HFFc6 (cell line): ENCODE data around the gene THAP5. TPM values are rescaled to one million over a fixed set of nuclear protein-coding genes. Genes with fewer than 3 reads are reported as not detected.

ENCODE experiments used
- DNase-seq: peaks from one replicate; pipeline ENCODE4 v3.0.0-alpha.2; 2018
- H3K27ac Mint-ChIP-seq: 2 replicates; pipeline ENCODE4 v1.8.0; 2020; ENCODE audit warnings: mild to moderate bottlenecking, mixed read lengths
- H3K27me3 Mint-ChIP-seq: 2 replicates; pipeline ENCODE4 v1.8.0; 2021; ENCODE audit warnings: mild to moderate bottlenecking, moderate library complexity, mixed read lengths; ENCODE audit not compliant: insufficient read depth
- H3K36me3 Mint-ChIP-seq: 2 replicates; pipeline ENCODE4 v1.8.0; 2021; ENCODE audit warnings: low read depth, mixed read lengths
- H3K4me1 Mint-ChIP-seq: 2 replicates; pipeline ENCODE4 v1.8.0; 2020; ENCODE audit warnings: low read depth, mixed read lengths
- H3K4me3 Mint-ChIP-seq: 2 replicates; pipeline ENCODE4 v1.8.0; 2020; ENCODE audit warnings: mild to moderate bottlenecking, moderate library complexity, mixed read lengths
- H3K9me3 Mint-ChIP-seq: 2 replicates; pipeline ENCODE4 v1.8.0; 2020; ENCODE audit warnings: mild to moderate bottlenecking, mixed read lengths
- total RNA-seq, 6 experiments: library from RNA; stranded (reverse); fragmentation: NEBNext Ultra II Directional; extraction: Animal tissue kit (Norgen Biotek cat#: 25700); gene quantifications; 2 replicates in 1 of 6; 3 replicates in 5 of 6; pipeline ENCODE4 v1.2.3, GENCODE V29; 2021
- TF ChIP-seq, protein P1 (sequence below): fragments of 200-600 bp; sonication (generic); IDR thresholded peaks from 2 replicates; pipeline ENCODE4 v1.5.0; 2021; ENCODE audit warnings: antibody characterized with exemption, mild to moderate bottlenecking

Gene THAP5
- total RNA-seq, 6 experiments from 2014 or later, result 20.2 to 26.3 (median 24.5) TPM

DNA sequence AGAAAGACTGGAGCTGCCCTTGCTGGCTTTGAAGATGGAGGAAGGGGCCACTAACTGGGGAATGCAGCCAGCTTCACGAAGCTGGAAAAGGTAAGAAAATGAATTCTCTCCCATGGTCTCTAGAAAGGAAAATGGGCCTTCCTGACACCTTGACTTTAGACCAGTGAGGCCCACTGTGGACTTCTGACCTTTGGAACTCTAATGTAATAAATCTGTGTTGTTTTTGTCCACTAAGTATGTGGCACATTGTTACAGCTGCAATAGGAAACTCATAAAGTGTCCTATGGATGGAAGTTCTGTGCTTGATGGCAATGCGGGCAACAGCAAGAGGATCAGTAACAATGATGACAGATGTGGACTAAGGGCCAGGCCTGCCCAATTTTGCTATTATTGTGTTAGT lies 21.1 kb upstream of the THAP5 start:
- Mint-ChIP-seq H3K27ac (no peak overlapping the region), H3K27me3 (peaks cover 12% of the 10 kb centered on the region), H3K36me3 (no peaks in the 10 kb centered on the region), H3K4me1 (no peaks in the 10 kb centered on the region; the same call in 1 of the 2 replicates), H3K9me3 (no peaks in the 10 kb centered on the region), H3K4me3 (no peak overlapping the region)
- no peak for DNase-seq
- TF ChIP-seq, protein P1, sequence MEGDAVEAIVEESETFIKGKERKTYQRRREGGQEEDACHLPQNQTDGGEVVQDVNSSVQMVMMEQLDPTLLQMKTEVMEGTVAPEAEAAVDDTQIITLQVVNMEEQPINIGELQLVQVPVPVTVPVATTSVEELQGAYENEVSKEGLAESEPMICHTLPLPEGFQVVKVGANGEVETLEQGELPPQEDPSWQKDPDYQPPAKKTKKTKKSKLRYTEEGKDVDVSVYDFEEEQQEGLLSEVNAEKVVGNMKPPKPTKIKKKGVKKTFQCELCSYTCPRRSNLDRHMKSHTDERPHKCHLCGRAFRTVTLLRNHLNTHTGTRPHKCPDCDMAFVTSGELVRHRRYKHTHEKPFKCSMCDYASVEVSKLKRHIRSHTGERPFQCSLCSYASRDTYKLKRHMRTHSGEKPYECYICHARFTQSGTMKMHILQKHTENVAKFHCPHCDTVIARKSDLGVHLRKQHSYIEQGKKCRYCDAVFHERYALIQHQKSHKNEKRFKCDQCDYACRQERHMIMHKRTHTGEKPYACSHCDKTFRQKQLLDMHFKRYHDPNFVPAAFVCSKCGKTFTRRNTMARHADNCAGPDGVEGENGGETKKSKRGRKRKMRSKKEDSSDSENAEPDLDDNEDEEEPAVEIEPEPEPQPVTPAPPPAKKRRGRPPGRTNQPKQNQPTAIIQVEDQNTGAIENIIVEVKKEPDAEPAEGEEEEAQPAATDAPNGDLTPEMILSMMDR, result no peak

DNA sequence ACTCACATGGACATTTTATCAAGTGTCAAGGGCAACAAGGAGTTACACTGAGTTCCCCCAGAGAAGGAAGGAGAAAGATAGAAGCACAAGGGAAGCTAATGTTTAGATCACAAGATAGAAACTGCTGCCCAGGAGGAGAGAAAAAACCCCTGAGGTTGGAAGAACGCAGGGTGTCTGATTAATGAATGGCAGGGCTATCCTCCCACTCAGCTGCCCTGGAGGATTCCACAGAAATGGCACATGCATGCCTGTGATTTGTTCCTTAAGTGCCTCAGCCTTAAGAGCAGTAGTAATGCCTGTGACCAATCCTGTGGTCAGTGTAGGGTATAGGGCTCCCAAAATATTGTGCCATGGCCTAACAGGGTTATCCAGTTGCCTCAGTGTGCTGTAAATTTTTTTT lies 20.4 kb upstream of the THAP5 start:
- TF ChIP-seq, protein P1, result no peak
- Mint-ChIP-seq H3K27ac (no peak overlapping the region), H3K36me3 (no peaks in the 10 kb centered on the region), H3K27me3 (peaks cover 12% of the 10 kb centered on the region), H3K4me3 (no peak overlapping the region), H3K4me1 (no peaks in the 10 kb centered on the region; the same call in 1 of the 2 replicates), H3K9me3 (no peaks in the 10 kb centered on the region)
- DNase-seq, result no peak

- TF ChIP-seq, protein P1, result no peak
- DNase-seq, result no peak
- no peaks in the 10 kb centered on the region for H3K36me3 Mint-ChIP-seq
Measured at GRCh38 chr7:108589199-108589598, 19.7 kb upstream of the THAP5 start.

GRCh38 chr7:108586274-108586710 lies 16.8 kb upstream of the THAP5 start:
- no peak overlapping the region for H3K4me3 Mint-ChIP-seq
- H3K9me3 Mint-ChIP-seq, result no peaks in the 10 kb centered on the region
- peaks cover 12% of the 10 kb centered on the region for H3K27me3 Mint-ChIP-seq
- TF ChIP-seq, protein P1, result no peak
- DNase-seq, result no peak
- H3K4me1 Mint-ChIP-seq, result peaks cover 9% of the 10 kb centered on the region; the same call in 1 of the 2 replicates
- no peak overlapping the region for H3K27ac Mint-ChIP-seq
- H3K36me3 Mint-ChIP-seq, result no peaks in the 10 kb centered on the region

More at GRCh38 chr7:108589199-108589598, 19.7 kb upstream of the THAP5 start:
- Mint-ChIP-seq H3K9me3 (no peaks in the 10 kb centered on the region), H3K27ac (no peak overlapping the region), H3K4me1 (no peaks in the 10 kb centered on the region; the same call in 1 of the 2 replicates), H3K4me3 (no peak overlapping the region), H3K27me3 (peaks cover 12% of the 10 kb centered on the region)

- no peaks in the 10 kb centered on the region for H3K36me3 Mint-ChIP-seq
- no peak overlapping the region for H3K4me3 Mint-ChIP-seq
- peaks cover 9% of the 10 kb centered on the region; the same call in 1 of the 2 replicates for H3K4me1 Mint-ChIP-seq
- no peaks in the 10 kb centered on the region for H3K9me3 Mint-ChIP-seq
- DNase-seq, result no peak
- TF ChIP-seq, protein P1, result no peak
- no peak overlapping the region for H3K27ac Mint-ChIP-seq
- H3K27me3 Mint-ChIP-seq, result peaks cover 12% of the 10 kb centered on the region
Measured at GRCh38 chr7:108585843-108586242, 16.3 kb upstream of the THAP5 start.
